GM12801 (cell line): ENCODE data around the gene ZKSCAN8.

Experiments
- CTCF ChIP-seq: IDR thresholded peaks from one replicate; pipeline ENCODE4 v1.5.1; 2011; ENCODE audit warnings: control low read depth; ENCODE audit not compliant: insufficient read length; ENCODE audit errors: extremely low read depth

Gene ZKSCAN8

DNA sequence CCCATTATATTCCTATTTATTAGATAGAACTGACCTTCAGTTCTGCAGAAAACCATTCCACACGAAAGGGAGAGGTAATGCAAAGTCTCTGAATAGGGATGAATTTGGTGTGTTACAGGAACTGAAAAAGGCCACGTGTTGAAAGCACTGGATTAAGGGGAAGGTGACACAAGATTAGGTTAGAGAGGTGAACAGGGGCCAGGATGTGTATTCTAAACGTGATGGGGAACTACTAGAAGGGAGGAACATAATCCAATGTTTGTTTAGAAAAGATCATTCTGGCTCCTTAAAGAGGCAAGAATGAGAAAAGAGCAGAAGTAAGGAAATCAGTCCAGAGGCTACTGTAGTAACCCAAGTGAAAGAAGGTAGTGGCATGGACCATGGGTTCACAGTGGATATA, 6.3 kb upstream of the ZKSCAN8 start:
- TF ChIP-seq CTCF = no peak

- no peak for TF ChIP-seq CTCF
Measured at GRCh38 chr6:28136585-28137504, 4.8 kb upstream of the ZKSCAN8 start.

GRCh38 chr6:28137505-28137981, 4.1 kb upstream of the ZKSCAN8 start:
- no peak for TF ChIP-seq CTCF

DNA sequence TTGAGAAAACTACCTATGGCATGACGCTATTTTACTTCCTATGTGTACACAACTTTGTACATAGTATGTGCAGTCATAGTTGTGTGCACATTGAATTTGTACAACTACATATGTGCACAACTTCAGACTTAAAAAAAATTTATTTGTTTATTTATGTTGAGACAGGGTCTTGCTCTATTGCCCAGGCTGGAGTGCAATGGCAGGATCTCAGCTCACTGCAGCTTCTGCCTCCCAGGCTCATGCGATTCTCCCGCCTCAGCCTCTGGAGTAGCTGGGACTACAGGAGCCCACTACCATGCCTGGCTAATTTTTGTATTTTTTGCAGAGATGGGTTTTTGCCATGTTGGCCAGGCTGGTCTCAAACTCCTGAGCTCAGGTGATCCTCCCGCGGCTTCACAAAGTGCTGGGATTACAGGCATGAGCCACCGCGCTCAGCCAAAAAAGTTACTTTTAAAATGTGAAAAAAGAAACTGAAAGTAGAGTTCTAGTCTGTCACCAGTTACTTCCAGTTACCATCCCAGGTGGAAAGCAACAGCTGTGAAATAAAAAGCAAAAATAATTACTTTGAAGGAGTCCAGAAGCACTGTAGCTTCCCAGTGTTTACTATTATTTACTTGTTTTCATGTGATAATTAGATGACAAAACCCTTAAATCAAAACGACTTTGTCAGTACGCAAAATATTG, 1.7 kb upstream of the ZKSCAN8 start:
- no peak for TF ChIP-seq CTCF

- TF ChIP-seq CTCF = no peak
Measured at GRCh38 chr6:28140616-28141015, 1.1 kb upstream of the ZKSCAN8 start.

DNA sequence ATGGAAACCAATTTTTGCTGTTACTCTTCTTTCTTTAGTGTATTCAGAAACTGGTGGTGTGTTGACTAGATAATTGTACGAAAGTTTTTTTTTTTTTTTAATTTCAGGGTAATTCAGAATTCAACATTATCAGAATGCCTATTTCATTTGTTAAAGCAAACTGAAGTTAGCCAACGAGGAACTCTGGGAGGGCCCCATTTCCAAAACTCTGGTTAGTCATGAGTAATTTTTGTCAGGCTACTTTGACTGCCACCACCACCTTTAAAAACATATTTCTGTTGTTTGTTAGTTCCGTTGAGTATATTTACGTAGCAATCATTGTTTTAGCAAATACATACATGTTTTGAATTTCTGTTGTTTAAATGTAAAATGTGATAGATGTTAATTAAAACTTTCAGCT, 763 bp downstream of the ZKSCAN8 start:
- TF ChIP-seq CTCF = no peak

DNA sequence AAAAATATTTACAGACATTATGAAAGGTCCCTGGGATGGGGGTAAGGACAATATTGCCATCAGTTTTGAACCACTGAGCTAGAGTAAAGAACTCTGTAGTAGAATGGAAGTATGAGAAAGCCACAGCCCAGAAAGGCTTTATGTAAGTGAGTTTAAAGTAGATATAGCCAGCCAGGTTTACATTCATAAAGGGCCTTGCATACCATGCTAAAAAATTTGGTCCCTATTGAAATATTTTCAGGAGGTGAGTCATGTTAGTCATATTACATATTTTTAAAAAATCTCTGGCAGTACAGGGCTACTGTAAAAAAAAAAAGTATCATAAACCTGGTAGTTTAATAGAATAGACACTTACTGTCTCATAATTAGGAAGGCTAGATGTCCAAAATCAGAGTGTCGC, 3.5 kb downstream of the ZKSCAN8 start:
- TF ChIP-seq CTCF = no peak
